IPS DF 6.9 (cell line): ENCODE measurements around the gene RPLP2.

ENCODE experiments used
- DNase-seq: peaks from one replicate; pipeline ENCODE4 v3.0.0-alpha.2; 2013; ENCODE audit warnings: low read depth, low spot score
- H3K27ac ChIP-seq: one replicate; pipeline ENCODE4 v1.5.1; 2013; ENCODE audit warnings: low read length, control low read depth
- H3K27me3 ChIP-seq: 2 replicates; pipeline ENCODE4 v1.6.1; 2013; ENCODE audit warnings: mild to moderate bottlenecking, low read length; ENCODE audit not compliant: control insufficient read depth, insufficient read depth
- H3K36me3 ChIP-seq: 2 replicates; pipeline ENCODE4 v1.6.1; 2013; ENCODE audit warnings: low read length; ENCODE audit not compliant: control insufficient read depth, insufficient read depth
- H3K4me1 ChIP-seq: 2 replicates; pipeline ENCODE4 v1.6.1; 2013; ENCODE audit warnings: low read length; ENCODE audit not compliant: control insufficient read depth, insufficient read depth
- H3K4me3 ChIP-seq: 2 replicates; pipeline ENCODE4 v1.5.1; 2013; ENCODE audit warnings: mild to moderate bottlenecking, low read length
- H3K9me3 ChIP-seq: 2 replicates; pipeline ENCODE4 v1.6.1; 2013; ENCODE audit warnings: low read length, inconsistent platforms; ENCODE audit not compliant: control insufficient read depth, insufficient read depth
- WGBS: extraction: QIAGEN DNeasy Blood & Tissue Kit; methylation state at CpG from one replicate; pipeline ENCODE4 v1.1.7; 2013; ENCODE audit warnings: mixed read lengths, missing lambda C conversion rate; ENCODE audit not compliant: insufficient read length, insufficient coverage; 5-methylcytosine and 5-hydroxymethylcytosine counted together

RPLP2 gene

GRCh38 chr11:847876-848275, 38.1 kb downstream of the RPLP2 start:
- no CpG with 5 or more reads among the region's 18 CpGs for WGBS
- no peaks in the 10 kb centered on the region; the same call in 1 of the 2 replicates for H3K36me3 ChIP-seq
- H3K27me3 ChIP-seq: no peaks in the 10 kb centered on the region
- DNase-seq: no peak
- H3K27ac ChIP-seq: no peak overlapping the region
- H3K4me1 ChIP-seq: peaks cover 16% of the 10 kb centered on the region
- no peak overlapping the region for H3K4me3 ChIP-seq
- no peaks in the 10 kb centered on the region for H3K9me3 ChIP-seq

GRCh38 chr11:848380-848931, 38.7 kb downstream of the RPLP2 start:
- H3K27me3 ChIP-seq: no peaks in the 10 kb centered on the region
- H3K27ac ChIP-seq: no peak overlapping the region

GRCh38 chr11:849104-849824, 39.5 kb downstream of the RPLP2 start:
- peak overlapping the region; percentile 30; the same call in 1 of the 2 replicates for H3K4me3 ChIP-seq
- no peak overlapping the region for H3K27ac ChIP-seq
- DNase-seq: no peak
- peaks cover 16% of the 10 kb centered on the region for H3K4me1 ChIP-seq
- no CpG with 5 or more reads among the region's 71 CpGs for WGBS
- no peaks in the 10 kb centered on the region for H3K27me3 ChIP-seq
- H3K9me3 ChIP-seq: no peaks in the 10 kb centered on the region
- H3K36me3 ChIP-seq: no peaks in the 10 kb centered on the region; the same call in 1 of the 2 replicates

More at GRCh38 chr11:848380-848931, 38.7 kb downstream of the RPLP2 start:
- DNase-seq: no peak
- no peaks in the 10 kb centered on the region; the same call in 1 of the 2 replicates for H3K36me3 ChIP-seq
- no peak overlapping the region for H3K4me3 ChIP-seq
- WGBS: no CpG with 5 or more reads among the region's 14 CpGs
- H3K4me1 ChIP-seq: peaks cover 16% of the 10 kb centered on the region
- H3K9me3 ChIP-seq: no peaks in the 10 kb centered on the region

GRCh38 chr11:849951-850774, 40.4 kb downstream of the RPLP2 start:
- H3K27ac ChIP-seq: no peak overlapping the region
- H3K27me3 ChIP-seq: no peaks in the 10 kb centered on the region
- H3K4me1 ChIP-seq: peaks cover 14% of the 10 kb centered on the region
- no peaks in the 10 kb centered on the region; the same call in 1 of the 2 replicates for H3K36me3 ChIP-seq
- peak overlapping the region; percentile 57; the same call in 1 of the 2 replicates for H3K4me3 ChIP-seq
- DNase-seq: no peak
- H3K9me3 ChIP-seq: no peaks in the 10 kb centered on the region
- WGBS: no CpG with 5 or more reads among the region's 97 CpGs

GRCh38 chr11:850775-851763, 41.3 kb downstream of the RPLP2 start:
- Histone ChIP-seq H3K27ac (no peak overlapping the region), H3K9me3 (no peaks in the 10 kb centered on the region), H3K27me3 (no peaks in the 10 kb centered on the region), H3K36me3 (no peaks in the 10 kb centered on the region; the same call in 1 of the 2 replicates), H3K4me1 (peaks cover 8% of the 10 kb centered on the region), H3K4me3 (peak overlapping the region; percentile 57; the same call in 1 of the 2 replicates)
- no CpG with 5 or more reads among the region's 28 CpGs for WGBS
- no peak for DNase-seq

GRCh38 chr11:852762-853161, 43.0 kb downstream of the RPLP2 start:
- Histone ChIP-seq H3K9me3 (no peaks in the 10 kb centered on the region), H3K4me3 (no peak overlapping the region), H3K4me1 (peaks cover 11% of the 10 kb centered on the region), H3K36me3 (no peaks in the 10 kb centered on the region; the same call in 1 of the 2 replicates), H3K27ac (no peak overlapping the region), H3K27me3 (no peaks in the 10 kb centered on the region)
- no CpG with 5 or more reads among the region's 15 CpGs for WGBS
- DNase-seq: no peak

GRCh38 chr11:853682-854448, 44.1 kb downstream of the RPLP2 start:
- H3K27ac ChIP-seq: no peak overlapping the region
- WGBS: no CpG with 5 or more reads among the region's 27 CpGs
- no peaks in the 10 kb centered on the region for H3K27me3 ChIP-seq
- no peaks in the 10 kb centered on the region for H3K9me3 ChIP-seq
- no peak overlapping the region for H3K4me3 ChIP-seq
- no peaks in the 10 kb centered on the region; the same call in 1 of the 2 replicates for H3K36me3 ChIP-seq
- H3K4me1 ChIP-seq: peaks cover 8% of the 10 kb centered on the region
- DNase-seq: no peak

GRCh38 chr11:854601-855329, 45.0 kb downstream of the RPLP2 start:
- Histone ChIP-seq H3K9me3 (no peaks in the 10 kb centered on the region), H3K36me3 (no peaks in the 10 kb centered on the region; the same call in 1 of the 2 replicates), H3K27me3 (no peaks in the 10 kb centered on the region), H3K4me1 (peaks cover 8% of the 10 kb centered on the region), H3K27ac (no peak overlapping the region), H3K4me3 (no peak overlapping the region)
- DNase-seq: no peak
- no CpG with 5 or more reads among the region's 20 CpGs for WGBS

GRCh38 chr11:855330-855674, 45.5 kb downstream of the RPLP2 start:
- no peak for DNase-seq
- Histone ChIP-seq H3K9me3 (no peaks in the 10 kb centered on the region), H3K36me3 (no peaks in the 10 kb centered on the region; the same call in 1 of the 2 replicates), H3K27me3 (no peaks in the 10 kb centered on the region), H3K4me3 (no peak overlapping the region), H3K27ac (no peak overlapping the region), H3K4me1 (peaks cover 8% of the 10 kb centered on the region)
- no CpG with 5 or more reads among the region's 7 CpGs for WGBS
